ENCODE measurements around the gene TCAP. TPM values are rescaled to one million over a fixed set of nuclear protein-coding genes. Genes with fewer than 3 reads are reported as not detected.
A peak's percentile ranks its signal among the peaks of the same experiment; 100 is the strongest.

TCAP gene
- total RNA-seq, 2 donors from 2014 or later, result 6.4 to 16.9 TPM

DNA sequence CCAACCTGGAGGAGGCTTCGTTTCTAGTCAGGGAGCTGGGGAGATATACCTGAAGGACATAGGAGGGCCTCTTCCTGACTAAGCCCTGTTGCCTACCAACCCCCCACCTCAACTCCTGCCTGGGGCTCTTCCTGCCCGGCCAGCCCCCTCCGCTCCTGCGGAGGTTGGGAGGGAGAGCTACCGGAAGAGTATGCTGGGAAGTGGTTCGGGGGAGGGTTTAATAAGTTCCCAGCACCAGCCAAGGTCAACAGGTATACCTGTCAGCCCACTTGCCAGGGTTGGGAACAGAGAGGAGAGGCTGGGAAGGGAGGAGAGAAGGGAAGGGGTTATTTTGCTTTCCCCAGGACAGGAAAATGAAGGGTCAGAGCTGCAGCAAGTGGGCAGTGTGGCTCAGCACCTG lies 33.7 kb upstream of the TCAP start:
- TF ChIP-seq, protein P1, sequence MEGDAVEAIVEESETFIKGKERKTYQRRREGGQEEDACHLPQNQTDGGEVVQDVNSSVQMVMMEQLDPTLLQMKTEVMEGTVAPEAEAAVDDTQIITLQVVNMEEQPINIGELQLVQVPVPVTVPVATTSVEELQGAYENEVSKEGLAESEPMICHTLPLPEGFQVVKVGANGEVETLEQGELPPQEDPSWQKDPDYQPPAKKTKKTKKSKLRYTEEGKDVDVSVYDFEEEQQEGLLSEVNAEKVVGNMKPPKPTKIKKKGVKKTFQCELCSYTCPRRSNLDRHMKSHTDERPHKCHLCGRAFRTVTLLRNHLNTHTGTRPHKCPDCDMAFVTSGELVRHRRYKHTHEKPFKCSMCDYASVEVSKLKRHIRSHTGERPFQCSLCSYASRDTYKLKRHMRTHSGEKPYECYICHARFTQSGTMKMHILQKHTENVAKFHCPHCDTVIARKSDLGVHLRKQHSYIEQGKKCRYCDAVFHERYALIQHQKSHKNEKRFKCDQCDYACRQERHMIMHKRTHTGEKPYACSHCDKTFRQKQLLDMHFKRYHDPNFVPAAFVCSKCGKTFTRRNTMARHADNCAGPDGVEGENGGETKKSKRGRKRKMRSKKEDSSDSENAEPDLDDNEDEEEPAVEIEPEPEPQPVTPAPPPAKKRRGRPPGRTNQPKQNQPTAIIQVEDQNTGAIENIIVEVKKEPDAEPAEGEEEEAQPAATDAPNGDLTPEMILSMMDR (IDR thresholded peaks at IDR 0.05), result no peak
- Histone ChIP-seq H3K4me3 (no peak overlapping the region), H3K4me1 (ENCODE audit: control insufficient read depth in 1 of 2, low read depth in 2 of 2) (peaks cover 6 to 17% of the 10 kb centered on the region in 2 donors), H3K9me3 (no peaks in the 10 kb centered on the region), H3K36me3 (no peaks in the 10 kb centered on the region), H3K27me3 (replicated peaks; ENCODE audit: insufficient read depth) (no peaks in the 10 kb centered on the region), H3K27ac (no peak overlapping the region)
- ATAC-seq (ENCODE audit: insufficient number of reproducible peaks, low FRiP score, low read depth), result no peak
- DNase-seq (ENCODE audit: low spot score), result no peak

DNA sequence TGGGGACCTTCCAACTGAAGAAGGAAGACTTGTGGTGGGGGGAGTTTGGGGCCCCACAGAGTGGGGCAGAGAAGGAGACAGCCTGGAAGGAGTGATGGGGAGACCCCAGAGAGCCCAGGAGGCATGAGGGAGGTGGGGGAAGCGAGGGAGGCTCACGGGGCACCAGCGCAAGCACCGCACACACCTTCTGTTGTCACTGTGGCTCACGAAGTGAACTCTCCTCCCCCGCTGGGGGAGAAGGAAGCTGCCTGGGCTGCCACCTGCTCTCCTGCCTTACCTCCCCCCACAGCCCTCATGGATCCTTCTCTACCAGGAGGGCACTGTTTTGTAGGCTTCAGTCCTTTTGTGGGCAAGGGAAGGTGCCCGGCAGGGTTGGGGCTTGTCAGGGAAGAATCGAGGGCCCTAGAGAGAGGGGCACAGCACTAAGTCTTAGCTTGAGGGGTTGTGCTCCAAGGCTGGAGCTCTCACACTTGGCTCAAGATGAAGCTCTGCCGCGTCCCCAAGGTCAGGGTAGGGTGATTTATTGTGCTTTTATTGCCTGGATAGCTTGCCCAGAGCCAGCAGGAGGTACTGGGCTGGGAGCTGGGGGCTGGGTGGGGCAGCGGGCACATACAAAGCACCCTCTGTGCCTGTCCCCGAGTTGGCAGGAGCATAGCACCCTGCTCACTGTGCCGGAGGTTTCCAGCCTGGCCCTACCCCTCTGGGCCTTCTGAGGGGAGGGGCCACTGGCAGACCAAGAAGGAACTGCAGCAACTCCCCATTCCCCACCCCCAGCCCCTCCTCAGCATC lies 32.8 kb upstream of the TCAP start:
- H3K36me3 ChIP-seq, result no peaks in the 10 kb centered on the region
- no peak overlapping the region for H3K4me3 ChIP-seq
- H3K27me3 ChIP-seq (replicated peaks; ENCODE audit: insufficient read depth), result no peaks in the 10 kb centered on the region
- TF ChIP-seq, protein P1 (IDR thresholded peaks at IDR 0.05), result no peak
- peaks cover 5 to 12% of the 10 kb centered on the region in 2 donors for H3K4me1 ChIP-seq (ENCODE audit: control insufficient read depth in 1 of 2, low read depth in 2 of 2)
- no peak for DNase-seq (ENCODE audit: low spot score)
- no peak overlapping the region for H3K27ac ChIP-seq
- no peak for ATAC-seq (ENCODE audit: insufficient number of reproducible peaks, low FRiP score, low read depth)
- no peaks in the 10 kb centered on the region for H3K9me3 ChIP-seq

DNA sequence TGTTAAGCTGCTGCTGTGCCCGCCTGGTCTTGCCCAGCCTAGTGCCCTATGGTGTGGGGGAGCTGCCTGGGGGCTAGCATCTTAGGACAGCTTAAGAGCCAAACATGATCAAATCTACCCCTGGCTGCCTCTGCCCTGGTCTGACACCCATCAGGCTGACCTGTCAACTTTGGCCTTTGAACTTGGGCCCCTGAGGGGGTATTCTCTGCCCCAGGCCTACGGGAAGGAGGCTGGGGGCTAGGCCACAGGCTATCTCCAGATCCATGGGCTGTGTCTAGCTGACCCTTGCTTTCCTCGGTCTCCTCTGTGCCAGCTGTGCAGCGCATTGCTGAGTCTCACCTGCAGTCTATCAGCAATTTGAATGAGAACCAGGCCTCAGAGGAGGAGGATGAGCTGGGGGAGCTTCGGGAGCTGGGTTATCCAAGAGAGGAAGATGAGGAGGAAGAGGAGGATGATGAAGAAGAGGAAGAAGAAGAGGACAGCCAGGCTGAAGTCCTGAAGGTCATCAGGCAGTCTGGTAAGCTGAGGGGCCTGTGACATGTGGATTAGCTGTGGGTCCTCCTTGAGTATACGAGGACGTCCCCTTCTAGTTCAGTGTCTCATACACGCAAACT lies 31.5 kb upstream of the TCAP start:
- DNase-seq (ENCODE audit: low spot score) (no peak), ATAC-seq (ENCODE audit: insufficient number of reproducible peaks, low FRiP score, low read depth) (no peak)
- no peaks in the 10 kb centered on the region for H3K36me3 ChIP-seq
- H3K4me3 ChIP-seq, result no peak overlapping the region
- H3K9me3 ChIP-seq, result no peaks in the 10 kb centered on the region
- peaks cover 14 to 23% of the 10 kb centered on the region in 2 donors for H3K4me1 ChIP-seq (ENCODE audit: control insufficient read depth in 1 of 2, low read depth in 2 of 2)
- H3K27me3 ChIP-seq (replicated peaks; ENCODE audit: insufficient read depth), result no peaks in the 10 kb centered on the region
- TF ChIP-seq, protein P1 (IDR thresholded peaks at IDR 0.05), result no peak
- no peak overlapping the region for H3K27ac ChIP-seq

DNA sequence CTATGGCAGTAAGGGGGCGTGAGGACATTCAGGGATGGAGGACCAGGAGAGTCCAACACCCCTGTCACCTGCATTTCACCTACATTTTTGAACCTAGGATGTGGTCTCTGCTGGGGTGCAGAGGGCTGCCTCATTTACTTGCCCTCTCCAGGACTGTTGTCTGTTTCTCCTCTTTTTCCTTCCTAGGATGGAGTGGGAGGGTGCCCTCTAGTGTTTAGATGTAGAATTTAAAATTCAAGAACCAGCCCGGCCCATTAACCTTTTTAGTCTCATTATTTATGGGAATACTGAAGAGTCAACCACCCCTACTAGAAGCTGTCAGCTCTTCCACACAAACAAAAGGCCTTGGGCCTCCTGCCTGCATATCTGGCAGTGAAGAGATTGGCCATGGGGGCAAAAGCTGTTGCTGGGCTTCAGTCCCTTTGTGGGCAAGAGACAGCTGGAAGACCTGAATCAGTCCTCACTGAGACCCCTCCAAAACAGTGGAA lies 30.7 kb upstream of the TCAP start:
- DNase-seq (ENCODE audit: low spot score) (no peak), ATAC-seq (ENCODE audit: insufficient number of reproducible peaks, low FRiP score, low read depth) (no peak)
- H3K9me3 ChIP-seq, result no peaks in the 10 kb centered on the region
- TF ChIP-seq, protein P1 (IDR thresholded peaks at IDR 0.05), result peak; percentile 77
- peaks cover 21 to 29% of the 10 kb centered on the region in 2 donors for H3K4me1 ChIP-seq (ENCODE audit: control insufficient read depth in 1 of 2, low read depth in 2 of 2)
- no peaks in the 10 kb centered on the region for H3K27me3 ChIP-seq (replicated peaks; ENCODE audit: insufficient read depth)
- no peak overlapping the region for H3K27ac ChIP-seq
- H3K36me3 ChIP-seq, result no peaks in the 10 kb centered on the region
- no peak overlapping the region for H3K4me3 ChIP-seq

DNA sequence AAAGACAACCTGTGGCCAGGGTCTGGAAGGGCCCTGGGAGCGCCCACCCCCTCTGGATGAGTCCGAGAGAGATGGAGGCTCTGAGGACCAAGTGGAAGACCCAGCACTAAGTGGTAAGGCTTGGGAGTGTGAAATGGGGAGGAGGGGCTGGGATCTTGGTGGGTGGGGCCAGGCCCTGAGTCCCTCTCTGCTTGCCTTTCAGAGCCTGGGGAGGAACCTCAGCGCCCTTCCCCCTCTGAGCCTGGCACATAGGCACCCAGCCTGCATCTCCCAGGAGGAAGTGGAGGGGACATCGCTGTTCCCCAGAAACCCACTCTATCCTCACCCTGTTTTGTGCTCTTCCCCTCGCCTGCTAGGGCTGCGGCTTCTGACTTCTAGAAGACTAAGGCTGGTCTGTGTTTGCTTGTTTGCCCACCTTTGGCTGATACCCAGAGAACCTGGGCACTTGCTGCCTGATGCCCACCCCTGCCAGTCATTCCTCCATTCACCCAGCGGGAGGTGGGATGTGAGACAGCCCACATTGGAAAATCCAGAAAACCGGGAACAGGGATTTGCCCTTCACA lies 29.5 kb upstream of the TCAP start:
- Histone ChIP-seq H3K9me3 (no peaks in the 10 kb centered on the region), H3K36me3 (no peaks in the 10 kb centered on the region), H3K27ac (no peak overlapping the region), H3K4me3 (no peak overlapping the region), H3K4me1 (ENCODE audit: control insufficient read depth in 1 of 2, low read depth in 2 of 2) (peaks cover 26 to 36% of the 10 kb centered on the region in 2 donors), H3K27me3 (replicated peaks; ENCODE audit: insufficient read depth) (no peaks in the 10 kb centered on the region)
- ATAC-seq (ENCODE audit: insufficient number of reproducible peaks, low FRiP score, low read depth) (no peak), DNase-seq (ENCODE audit: low spot score) (no peak)
- TF ChIP-seq, protein P1 (IDR thresholded peaks at IDR 0.05), result no peak

Data from thoracic aorta (tissue), 2 donors.